ENCODE measurements around the gene FAM153A.
"Not testable (repeated sequence)": the region's sequence is repeated elsewhere in the genome, so short reads cannot be mapped to it uniquely, and the experiment has no call there.

FAM153A gene

DNA sequence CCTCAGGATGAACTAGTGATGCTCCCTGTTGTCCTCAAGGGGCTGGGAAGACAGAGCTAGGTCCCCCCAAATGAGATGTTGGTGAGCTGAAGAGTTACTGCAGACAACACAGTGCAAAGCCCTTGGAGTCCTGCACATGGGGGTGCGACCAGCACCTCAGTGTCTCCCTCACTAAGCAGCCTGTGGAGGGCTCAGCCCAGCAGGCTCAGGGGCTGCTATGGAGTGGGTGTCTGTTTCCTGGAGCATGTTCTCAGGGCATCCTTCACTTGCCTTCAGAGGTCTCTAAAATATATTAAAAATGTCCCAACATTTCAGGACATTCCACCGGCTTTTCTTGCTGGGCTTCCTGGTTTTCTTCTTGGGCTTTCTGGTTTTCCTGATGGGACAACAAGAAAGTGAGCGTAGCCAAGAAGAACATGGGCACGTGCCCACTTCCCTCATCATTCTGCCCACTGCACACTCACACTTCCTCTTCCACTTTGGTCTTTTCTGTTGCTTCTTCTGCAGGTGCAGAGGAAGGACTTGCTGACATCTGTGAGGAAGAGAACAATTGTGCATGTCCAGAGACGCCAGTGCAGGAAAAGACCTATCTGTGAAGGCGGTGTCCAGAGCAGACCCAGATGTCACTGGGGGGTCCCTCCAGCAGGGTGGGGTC lies 58.7 kb downstream of the FAM153A start:
- not testable (repeated sequence) for DNase-seq

DNA sequence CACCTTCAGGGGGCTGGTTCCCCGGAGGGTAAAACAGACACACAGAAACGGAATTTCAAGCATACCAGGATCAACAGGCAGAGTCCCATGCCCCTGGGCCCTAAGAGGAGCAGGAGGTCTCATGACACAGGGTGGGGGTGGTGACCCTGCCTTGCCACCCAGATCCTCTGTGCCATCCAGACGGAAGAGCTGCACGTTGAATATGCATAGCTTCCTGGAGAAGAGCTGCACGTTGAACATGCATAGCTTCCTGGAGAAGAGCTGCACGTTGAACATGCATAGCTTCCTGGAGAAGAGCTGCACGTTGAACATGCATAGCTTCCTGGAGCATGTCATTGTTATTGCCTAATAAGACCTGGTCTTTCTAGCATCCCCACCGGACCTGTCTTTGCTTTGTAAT lies 59.9 kb downstream of the FAM153A start:
- not testable (repeated sequence) for DNase-seq

DNA sequence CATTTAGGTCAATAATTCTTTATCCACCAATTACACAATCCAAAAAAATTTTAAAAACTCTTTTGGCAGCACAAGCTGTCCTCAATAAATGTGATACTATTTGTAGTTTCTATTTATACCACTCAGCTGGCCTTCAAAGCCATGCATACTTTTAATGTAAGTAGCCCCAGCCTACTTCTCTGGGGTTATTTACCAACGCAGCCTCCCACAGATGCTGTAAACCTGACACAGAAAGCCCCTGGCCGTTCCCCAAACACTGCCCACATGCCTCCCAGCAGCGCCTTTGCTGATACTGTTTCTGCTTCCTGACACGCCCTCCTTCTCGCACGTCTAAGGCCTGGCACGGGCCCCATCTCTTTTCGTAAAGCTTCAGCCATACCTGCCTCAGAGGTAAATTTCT lies 62.7 kb downstream of the FAM153A start:
- not testable (repeated sequence) for DNase-seq

- not testable (repeated sequence) for DNase-seq
These were observed 67.3 kb downstream of the FAM153A start for GRCh38 chr5:177715423-177715822.

DNA sequence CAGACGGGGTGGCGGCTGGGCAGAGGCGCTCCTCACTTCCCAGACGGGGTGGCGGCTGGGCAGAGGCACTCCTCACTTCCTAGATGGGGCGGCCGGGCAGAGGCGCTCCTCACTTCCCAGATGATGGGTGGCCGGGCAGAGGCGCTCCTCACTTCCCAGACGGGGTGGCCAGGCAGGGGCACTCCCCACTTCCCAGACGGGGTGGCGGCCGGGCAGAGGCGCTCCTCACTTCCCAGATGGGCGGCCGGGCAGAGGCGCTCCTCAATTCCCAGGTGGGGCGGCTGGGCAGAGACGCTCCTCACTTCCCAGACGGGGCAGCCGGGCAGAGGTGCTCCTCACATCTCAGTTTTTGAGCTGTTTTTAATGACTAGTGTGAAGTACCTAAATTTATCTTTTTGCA lies 86.6 kb downstream of the FAM153A start:
- DNase-seq = not testable (repeated sequence)

DNA sequence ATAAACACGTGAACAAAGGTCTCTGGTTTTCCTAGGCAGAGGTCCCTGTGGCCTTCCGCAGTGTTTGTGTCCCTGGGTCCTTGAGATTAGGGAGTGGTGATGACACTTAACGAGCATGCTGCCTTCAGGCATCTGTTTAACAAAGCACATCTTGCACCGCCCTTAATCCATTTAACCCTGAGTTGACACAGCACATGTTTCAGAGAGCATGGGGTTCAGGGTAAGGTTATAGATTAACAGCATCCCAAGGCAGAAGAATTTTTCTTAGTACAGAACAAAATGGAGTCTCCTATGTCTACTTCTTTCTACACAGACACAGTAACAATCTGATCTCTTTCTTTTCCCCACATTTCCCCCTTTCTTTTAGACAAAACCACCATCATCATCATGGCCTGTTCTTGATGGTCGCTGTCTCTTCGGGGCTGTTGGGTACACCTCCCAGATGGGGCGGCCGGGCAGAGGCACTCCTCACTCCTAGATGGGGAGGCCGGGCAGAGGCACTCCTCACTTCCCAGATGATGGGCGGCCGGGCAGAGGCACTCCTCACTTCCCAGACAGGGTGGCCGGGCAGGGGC lies 87.3 kb downstream of the FAM153A start:
- not testable (repeated sequence) for DNase-seq

- DNase-seq = not testable (repeated sequence)
These were observed 88.2 kb downstream of the FAM153A start for GRCh38 chr5:177694518-177694835.

- DNase-seq = not testable (repeated sequence)
These were observed 88.8 kb downstream of the FAM153A start for GRCh38 chr5:177693671-177694517.

GRCh38 chr5:177692969-177693368 lies 89.7 kb downstream of the FAM153A start:
- DNase-seq = not testable (repeated sequence)

- not testable (repeated sequence) for DNase-seq
These were observed 90.2 kb downstream of the FAM153A start for GRCh38 chr5:177692507-177692906.

GRCh38 chr5:177689011-177689610 lies 93.6 kb downstream of the FAM153A start:
- DNase-seq = not testable (repeated sequence)

- DNase-seq = not testable (repeated sequence)
These were observed 94.6 kb downstream of the FAM153A start for GRCh38 chr5:177688091-177688490.

- not testable (repeated sequence) for DNase-seq
These were observed 100.8 kb downstream of the FAM153A start for GRCh38 chr5:177681920-177682319.

All from NCI-H1694 treated with DMSO at 0.1 percent for 48 hours (cell line).